Epithelial cell of esophagus (primary cell): ENCODE results near the gene SVOP.

ENCODE experiments used
- DNase-seq: peaks from one replicate; pipeline ENCODE4 v3.0.0; 2010; ENCODE audit warnings: low read depth
- H3K4me3 ChIP-seq: 2 replicates; pipeline ENCODE4 v1.5.1; 2011; ENCODE audit warnings: mild to moderate bottlenecking, low read length, control low read depth
- CTCF ChIP-seq: IDR thresholded peaks from 2 replicates; pipeline ENCODE4 v1.5.1; 2011; ENCODE audit warnings: low read depth, mild to moderate bottlenecking, low read length, control low read depth, inconsistent platforms; ENCODE audit not compliant: insufficient read depth; ENCODE audit errors: missing control alignments

Gene SVOP

GRCh38 chr12:108948367-108948766 is 72.5 kb downstream of the SVOP start:
- DNase-seq: no peak
- TF ChIP-seq CTCF: no peak
- no peak overlapping the region for H3K4me3 ChIP-seq

- DNase-seq: no peak
- no peak overlapping the region for H3K4me3 ChIP-seq
- no peak for TF ChIP-seq CTCF
Observed at GRCh38 chr12:108947097-108947496, 73.8 kb downstream of the SVOP start.

GRCh38 chr12:108940138-108940537 is 80.7 kb downstream of the SVOP start:
- no peak overlapping the region for H3K4me3 ChIP-seq
- DNase-seq: no peak
- no peak for TF ChIP-seq CTCF

DNA sequence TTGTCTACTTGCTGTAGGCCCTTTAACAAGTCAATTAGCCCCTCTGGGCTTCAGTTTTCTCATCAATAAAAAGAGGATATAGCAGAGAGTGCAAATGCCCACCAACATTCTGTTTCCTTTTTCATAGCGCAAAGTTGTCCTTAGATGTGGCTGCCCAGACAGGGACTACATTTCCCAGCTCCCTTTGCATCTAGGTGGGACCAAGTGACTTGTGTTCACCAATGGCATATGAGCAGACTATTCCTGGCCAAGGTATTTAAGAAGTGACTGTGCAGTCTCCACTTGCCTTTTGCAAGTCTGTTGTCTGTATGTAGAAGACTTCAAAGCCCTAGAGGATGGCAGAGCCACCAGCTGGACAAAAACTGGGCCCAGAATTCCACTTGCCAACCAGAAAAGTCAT is 81.3 kb downstream of the SVOP start:
- H3K4me3 ChIP-seq: no peak overlapping the region
- no peak for TF ChIP-seq CTCF
- DNase-seq: peak; percentile 58

DNA sequence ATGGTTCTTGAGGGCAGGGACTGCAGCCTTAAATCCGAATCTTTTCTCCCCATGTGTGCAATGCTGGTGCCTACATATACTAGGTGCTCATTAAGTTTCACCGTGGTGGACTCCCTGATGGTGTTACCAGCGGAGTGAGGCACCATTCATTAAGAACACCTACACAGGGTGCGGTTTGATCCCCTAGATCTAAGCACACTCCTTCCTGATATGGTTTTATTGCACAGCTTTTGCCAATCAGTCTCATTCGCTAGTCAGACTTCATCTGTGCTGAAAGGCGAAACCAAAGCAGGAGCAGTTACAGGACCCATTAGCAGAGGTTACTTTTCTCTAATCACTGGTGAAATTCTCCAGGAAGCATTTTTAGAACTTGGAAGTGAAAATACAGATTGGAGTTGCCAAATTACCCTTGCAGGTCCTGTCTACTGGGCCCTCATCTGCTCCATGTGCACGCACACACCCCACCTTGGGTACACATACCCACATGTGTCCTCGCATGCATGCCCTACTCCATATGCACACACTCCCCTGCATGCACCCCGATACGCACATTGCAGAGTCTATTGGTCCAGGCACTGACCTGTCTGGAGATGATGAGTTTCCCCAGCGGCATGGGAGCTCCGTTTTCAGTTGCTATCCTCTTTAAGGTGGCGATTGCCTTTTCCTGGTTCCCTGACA is 82.5 kb downstream of the SVOP start:
- H3K4me3 ChIP-seq: no peak overlapping the region
- TF ChIP-seq CTCF: no peak
- DNase-seq: no peak

DNA sequence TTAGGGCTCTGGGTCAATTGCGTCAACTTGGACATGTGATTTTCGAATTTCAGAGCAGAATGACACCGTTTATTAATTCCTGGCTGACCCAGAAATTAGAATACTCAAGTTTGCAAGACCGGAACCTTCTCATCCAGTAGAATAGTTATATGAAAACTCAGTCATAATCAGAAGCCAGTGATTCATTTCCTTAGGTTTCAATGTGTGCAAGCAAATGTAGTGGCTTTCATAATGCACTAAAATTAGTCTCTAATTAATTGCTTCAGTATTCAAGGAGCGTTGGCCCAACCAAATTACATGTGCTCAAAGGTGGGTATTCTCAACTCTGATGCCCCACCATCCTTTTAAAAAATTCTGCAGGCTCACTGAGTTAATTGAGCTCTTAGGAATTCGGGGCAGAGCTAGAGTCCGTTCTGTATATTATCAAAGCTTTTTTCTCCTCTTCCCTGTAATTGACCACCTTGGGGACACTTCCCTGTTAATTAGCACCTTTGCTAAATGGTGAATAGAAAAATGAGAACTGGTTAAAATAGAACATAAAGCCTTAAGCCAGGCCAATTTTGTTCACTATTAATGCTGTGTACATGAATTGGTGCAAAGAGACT is 85.6 kb downstream of the SVOP start:
- H3K4me3 ChIP-seq: no peak overlapping the region
- no peak for DNase-seq
- TF ChIP-seq CTCF: no peak

DNA sequence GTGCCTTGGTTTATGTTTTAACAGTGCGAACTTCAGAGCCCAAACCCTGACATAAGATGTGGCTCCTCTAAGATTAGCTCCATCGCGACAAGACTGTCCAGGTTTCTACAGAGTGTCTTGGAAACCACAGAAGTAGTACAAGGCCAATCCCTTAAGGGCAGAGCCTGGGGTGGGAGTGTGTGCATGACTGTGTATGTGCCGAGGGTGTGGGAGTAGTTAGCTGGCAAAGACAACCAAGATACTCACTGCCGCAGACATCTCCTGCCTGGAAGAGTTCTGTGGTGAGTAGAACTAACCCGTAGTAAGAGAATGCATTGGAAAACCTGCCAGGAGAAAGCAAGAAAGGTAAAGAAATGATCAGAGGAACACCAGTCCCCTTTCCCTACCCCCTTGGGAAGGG is 86.9 kb downstream of the SVOP start:
- DNase-seq: peak; percentile 16
- no peak overlapping the region for H3K4me3 ChIP-seq
- TF ChIP-seq CTCF: no peak
